Calu3 (cell line): ENCODE measurements around the gene CLEC18C. TPM values are rescaled to one million over a fixed set of nuclear protein-coding genes. Genes with fewer than 3 reads are reported as not detected.
"Not testable (repeated sequence)": the region's sequence is repeated elsewhere in the genome, so short reads cannot be mapped to it uniquely, and the experiment has no call there.

Experiments
- BruUV-seq: library from RNA; stranded (reverse); fragments of 400-500 nt; replicated peaks from 2 replicates; lab custom pipeline; 2021; lab: Mats Ljungman, UMichigan
- CTCF ChIA-PET: fragments of 300-600 bp; sonication (Branson Sonifier 250); formaldehyde crosslinking; loops from one replicate; lab custom pipeline; 2022; ENCODE audit warnings: antibody characterized with exemption; lab: Charles Lee
- DNase-seq: peaks from one replicate; pipeline ENCODE4 v3.0.0; 2022
- H3K27ac Mint-ChIP-seq: one replicate; pipeline ENCODE4 v1.8.0; 2022; ENCODE audit warnings: mixed read lengths; ENCODE audit not compliant: unreplicated experiment
- H3K27me3 Mint-ChIP-seq: one replicate; pipeline ENCODE4 v1.8.0; 2022; ENCODE audit warnings: mixed read lengths; ENCODE audit not compliant: unreplicated experiment
- H3K36me3 Mint-ChIP-seq: one replicate; pipeline ENCODE4 v1.8.0; 2022; ENCODE audit warnings: mild to moderate bottlenecking, moderate library complexity, mixed read lengths; ENCODE audit not compliant: insufficient read depth, unreplicated experiment
- H3K4me1 Mint-ChIP-seq: one replicate; pipeline ENCODE4 v1.8.0; 2022; ENCODE audit warnings: mild to moderate bottlenecking, low read depth, mixed read lengths; ENCODE audit not compliant: unreplicated experiment
- H3K4me3 Mint-ChIP-seq: one replicate; pipeline ENCODE4 v1.8.0; 2022; ENCODE audit warnings: mild to moderate bottlenecking, low read depth, moderate library complexity, mixed read lengths; ENCODE audit not compliant: unreplicated experiment
- H3K9me3 Mint-ChIP-seq: one replicate; pipeline ENCODE4 v1.8.0; 2022; ENCODE audit warnings: low read depth, mixed read lengths; ENCODE audit not compliant: unreplicated experiment
- intact Hi-C: fragments of 100-400 bp; cut with micrococcal nuclease; formaldehyde crosslinking; loops from one replicate; pipeline ENCODE4 v1.10.0; 2022; ENCODE audit not compliant: unreplicated experiment
- total RNA-seq: library from RNA; stranded (reverse); gene quantifications from 2 replicates; pipeline ENCODE4 v1.2.3, GENCODE V29; 2022

Gene CLEC18C
- total RNA-seq, 1 experiment from 2014 or later: 1.2 TPM

GRCh38 chr16:70204010-70204409, 30.4 kb downstream of the CLEC18C start:
- H3K4me1 Mint-ChIP-seq, H3K4me3 Mint-ChIP-seq, CTCF ChIA-PET, intact Hi-C loops, DNase-seq, H3K27ac Mint-ChIP-seq, H3K27me3 Mint-ChIP-seq, BruUV-seq, H3K9me3 Mint-ChIP-seq: not testable (repeated sequence)
- H3K36me3 Mint-ChIP-seq: peaks cover 10% of the 10 kb centered on the region

- BruUV-seq, H3K9me3 Mint-ChIP-seq, DNase-seq, CTCF ChIA-PET, H3K27ac Mint-ChIP-seq, H3K27me3 Mint-ChIP-seq, H3K4me1 Mint-ChIP-seq, H3K4me3 Mint-ChIP-seq, intact Hi-C loops: not testable (repeated sequence)
- H3K36me3 Mint-ChIP-seq: peaks cover 14% of the 10 kb centered on the region
These were observed 31.2 kb downstream of the CLEC18C start for GRCh38 chr16:70204668-70205405.

GRCh38 chr16:70206382-70206781, 32.8 kb downstream of the CLEC18C start:
- peaks cover 16% of the 10 kb centered on the region for H3K36me3 Mint-ChIP-seq
- H3K9me3 Mint-ChIP-seq, intact Hi-C loops, H3K27me3 Mint-ChIP-seq, DNase-seq, H3K4me1 Mint-ChIP-seq, H3K27ac Mint-ChIP-seq, BruUV-seq, CTCF ChIA-PET, H3K4me3 Mint-ChIP-seq: not testable (repeated sequence)

- H3K36me3 Mint-ChIP-seq: peaks cover 48% of the 10 kb centered on the region
- intact Hi-C loops, H3K27ac Mint-ChIP-seq, BruUV-seq, H3K9me3 Mint-ChIP-seq, H3K4me1 Mint-ChIP-seq, DNase-seq, H3K4me3 Mint-ChIP-seq, H3K27me3 Mint-ChIP-seq: not testable (repeated sequence)
- CTCF ChIA-PET: interaction anchor here (0.7 kb wide), 1 partner anchor 69 kb away, joined by 3 read pairs; no protein-coding TSS in a partner anchor
These were observed 45.0 kb downstream of the CLEC18C start for GRCh38 chr16:70218586-70218985.

- H3K9me3 Mint-ChIP-seq, H3K27me3 Mint-ChIP-seq, DNase-seq, H3K27ac Mint-ChIP-seq, H3K4me3 Mint-ChIP-seq, intact Hi-C loops, BruUV-seq: not testable (repeated sequence)
- CTCF ChIA-PET: interaction anchor here (0.6 kb wide), 1 partner anchor 437 kb away, joined by 4 read pairs; no protein-coding TSS in a partner anchor
- H3K4me1 Mint-ChIP-seq: peaks cover 10% of the 10 kb centered on the region
- peaks cover 35% of the 10 kb centered on the region for H3K36me3 Mint-ChIP-seq
These were observed 49.0 kb downstream of the CLEC18C start for GRCh38 chr16:70222574-70222973.

GRCh38 chr16:70223216-70223615, 49.6 kb downstream of the CLEC18C start:
- CTCF ChIA-PET: interaction anchor here (0.6 kb wide), 1 partner anchor 438 kb away, joined by 4 read pairs; no protein-coding TSS in a partner anchor
- H3K9me3 Mint-ChIP-seq, DNase-seq, BruUV-seq, H3K27ac Mint-ChIP-seq, H3K4me3 Mint-ChIP-seq, H3K27me3 Mint-ChIP-seq, intact Hi-C loops: not testable (repeated sequence)
- peaks cover 30% of the 10 kb centered on the region for H3K36me3 Mint-ChIP-seq
- H3K4me1 Mint-ChIP-seq: peaks cover 10% of the 10 kb centered on the region

GRCh38 chr16:70223971-70224513, 50.5 kb downstream of the CLEC18C start:
- Mint-ChIP-seq H3K36me3 (peaks cover 30% of the 10 kb centered on the region), H3K4me1 (peaks cover 10% of the 10 kb centered on the region)
- H3K4me3 Mint-ChIP-seq, H3K27me3 Mint-ChIP-seq, CTCF ChIA-PET, H3K9me3 Mint-ChIP-seq, DNase-seq, H3K27ac Mint-ChIP-seq, intact Hi-C loops, BruUV-seq: not testable (repeated sequence)

- DNase-seq, H3K27ac Mint-ChIP-seq, BruUV-seq, intact Hi-C loops, CTCF ChIA-PET, H3K27me3 Mint-ChIP-seq, H3K4me3 Mint-ChIP-seq, H3K9me3 Mint-ChIP-seq: not testable (repeated sequence)
- peaks cover 10% of the 10 kb centered on the region for H3K4me1 Mint-ChIP-seq
- H3K36me3 Mint-ChIP-seq: peaks cover 32% of the 10 kb centered on the region
These were observed 51.1 kb downstream of the CLEC18C start for GRCh38 chr16:70224645-70225044.

GRCh38 chr16:70225430-70225829, 51.8 kb downstream of the CLEC18C start:
- BruUV-seq, H3K9me3 Mint-ChIP-seq, H3K4me3 Mint-ChIP-seq, H3K27me3 Mint-ChIP-seq, CTCF ChIA-PET, DNase-seq, H3K27ac Mint-ChIP-seq, intact Hi-C loops: not testable (repeated sequence)
- Mint-ChIP-seq H3K36me3 (peaks cover 32% of the 10 kb centered on the region), H3K4me1 (peaks cover 10% of the 10 kb centered on the region)

GRCh38 chr16:70226024-70226423, 52.4 kb downstream of the CLEC18C start:
- BruUV-seq, intact Hi-C loops, H3K9me3 Mint-ChIP-seq, H3K27me3 Mint-ChIP-seq, CTCF ChIA-PET, DNase-seq, H3K4me3 Mint-ChIP-seq, H3K27ac Mint-ChIP-seq: not testable (repeated sequence)
- Mint-ChIP-seq H3K4me1 (peaks cover 10% of the 10 kb centered on the region), H3K36me3 (peaks cover 31% of the 10 kb centered on the region)
